Inflammatory macrophage (primary cell): ENCODE data around the gene TAS2R60.
"Not testable (repeated sequence)": the region's sequence is repeated elsewhere in the genome, so short reads cannot be mapped to it uniquely, and the experiment has no call there.

Experiments
- DNase-seq, 2 donors: peaks; one replicate each; pipeline ENCODE4 v3.0.0-alpha.2; 2020 to 2022

The TAS2R60 gene

DNA sequence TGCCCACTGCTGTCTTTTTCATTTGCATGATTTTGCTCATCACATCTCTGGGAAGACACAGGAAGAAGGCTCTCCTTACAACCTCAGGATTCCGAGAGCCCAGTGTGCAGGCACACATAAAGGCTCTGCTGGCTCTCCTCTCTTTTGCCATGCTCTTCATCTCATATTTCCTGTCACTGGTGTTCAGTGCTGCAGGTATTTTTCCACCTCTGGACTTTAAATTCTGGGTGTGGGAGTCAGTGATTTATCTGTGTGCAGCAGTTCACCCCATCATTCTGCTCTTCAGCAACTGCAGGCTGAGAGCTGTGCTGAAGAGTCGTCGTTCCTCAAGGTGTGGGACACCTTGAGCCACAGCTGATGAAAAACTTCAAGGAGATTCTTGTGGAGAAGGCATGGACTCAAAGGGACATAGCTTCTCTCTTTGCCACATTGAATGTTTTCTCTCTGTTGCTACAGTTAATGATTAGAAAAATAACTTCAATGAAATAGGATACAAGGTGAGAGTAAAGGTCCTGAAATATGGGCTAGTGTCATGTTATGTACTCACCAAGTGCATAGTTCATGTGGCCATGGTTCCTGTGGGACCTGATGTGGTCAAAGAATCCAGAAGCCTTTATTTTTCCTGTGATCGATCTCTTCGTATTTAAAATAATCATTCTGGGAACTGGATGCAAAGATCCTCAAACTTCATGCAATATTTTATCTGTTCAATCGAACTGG, 970 bp downstream of the TAS2R60 start:
- DNase-seq = no peak

DNA sequence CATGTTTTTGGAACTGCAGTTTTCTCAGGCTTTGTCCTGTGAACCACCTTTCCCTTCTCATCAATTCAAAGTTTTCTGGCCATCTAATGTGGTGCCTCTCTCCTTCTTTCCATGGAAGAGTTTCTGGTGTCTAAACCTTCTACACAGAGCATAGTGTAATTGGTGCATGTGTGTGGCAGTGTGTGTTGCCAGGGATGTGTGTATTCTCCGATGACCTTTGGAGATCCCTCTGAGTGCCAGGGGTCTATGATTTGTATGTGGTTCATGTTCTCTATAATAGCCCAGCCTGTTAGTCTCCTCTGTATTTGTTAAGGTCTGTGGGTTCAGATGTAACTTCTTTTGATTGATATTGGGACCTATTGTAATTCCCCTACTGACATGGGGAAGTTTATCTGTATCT, 1.5 kb downstream of the TAS2R60 start:
- no peak for DNase-seq

DNA sequence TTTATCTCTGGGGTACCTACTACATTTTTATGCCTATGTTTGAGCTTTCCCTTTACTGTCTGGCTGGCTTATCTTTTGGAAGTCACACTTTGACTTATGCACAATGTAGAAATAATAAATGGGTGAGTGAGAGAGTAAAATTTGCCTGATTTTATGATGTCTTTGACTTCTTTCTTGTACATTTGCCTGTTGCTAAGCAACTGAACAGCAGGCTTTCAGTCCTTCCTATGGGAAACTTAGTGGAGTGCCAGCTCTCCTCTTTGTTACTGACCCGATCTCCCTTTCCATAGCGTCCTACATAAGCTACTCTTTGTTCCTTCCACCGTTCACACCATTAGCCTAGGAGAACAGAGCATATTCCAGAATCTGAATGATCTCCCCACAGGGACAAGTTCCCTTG, 4.2 kb downstream of the TAS2R60 start:
- no peak for DNase-seq

DNA sequence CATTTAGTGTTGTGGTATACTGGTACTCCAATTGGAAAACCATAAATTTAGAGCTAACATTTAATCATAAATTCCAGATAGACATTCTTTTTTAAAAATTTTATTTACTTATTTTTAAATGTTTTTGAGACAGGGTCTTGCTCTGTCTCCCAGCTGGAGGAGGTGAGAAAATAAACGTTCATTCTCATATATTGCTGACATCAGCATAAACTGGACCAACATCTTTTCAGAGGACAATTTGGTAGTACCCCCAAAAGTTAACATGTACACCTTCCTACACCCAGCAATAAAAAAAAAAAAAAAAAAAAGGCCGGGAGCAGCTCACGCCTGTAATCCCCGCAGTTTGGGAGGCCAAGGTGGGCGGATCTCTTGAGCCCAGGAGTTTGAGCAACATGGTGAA, 5.2 kb downstream of the TAS2R60 start:
- no peak for DNase-seq

DNA sequence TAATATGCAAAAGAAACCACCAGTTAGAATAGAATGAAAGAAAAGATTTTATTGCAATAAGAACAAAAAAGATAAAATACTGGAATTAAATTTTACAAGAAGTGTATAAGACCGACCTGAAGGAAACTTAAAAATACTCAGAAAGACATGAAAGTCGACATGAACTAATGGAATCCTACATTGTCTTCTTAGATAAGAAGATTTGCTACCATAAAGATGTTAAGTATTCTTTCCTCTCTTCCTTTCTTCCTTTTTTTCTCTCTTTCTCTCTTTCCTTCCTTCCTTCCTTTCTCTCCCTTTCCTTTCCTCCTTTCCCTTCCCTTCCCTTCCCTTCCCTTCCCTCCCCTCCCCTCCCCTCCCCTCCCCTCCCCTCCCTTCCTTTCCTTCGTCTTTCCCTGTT, 6.5 kb downstream of the TAS2R60 start:
- no peak for DNase-seq

DNA sequence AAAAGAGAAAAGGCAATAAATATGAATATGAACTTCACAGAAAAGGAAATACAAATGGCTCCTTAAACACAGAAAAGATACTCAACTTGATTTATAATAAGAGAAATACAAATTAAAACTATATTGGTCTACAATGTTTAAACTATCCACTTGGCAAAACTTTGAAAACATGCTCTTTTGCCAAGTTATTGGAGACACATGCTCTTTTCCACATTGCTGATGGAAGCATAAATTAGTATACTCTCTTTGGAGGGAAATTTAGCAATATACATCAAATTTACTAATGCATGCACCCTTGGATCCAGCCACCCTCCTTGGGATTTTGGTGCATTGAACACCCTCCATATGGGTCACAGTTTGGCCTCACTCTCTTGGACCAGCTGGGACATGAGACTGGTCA, 7.9 kb downstream of the TAS2R60 start:
- DNase-seq = no peak

DNA sequence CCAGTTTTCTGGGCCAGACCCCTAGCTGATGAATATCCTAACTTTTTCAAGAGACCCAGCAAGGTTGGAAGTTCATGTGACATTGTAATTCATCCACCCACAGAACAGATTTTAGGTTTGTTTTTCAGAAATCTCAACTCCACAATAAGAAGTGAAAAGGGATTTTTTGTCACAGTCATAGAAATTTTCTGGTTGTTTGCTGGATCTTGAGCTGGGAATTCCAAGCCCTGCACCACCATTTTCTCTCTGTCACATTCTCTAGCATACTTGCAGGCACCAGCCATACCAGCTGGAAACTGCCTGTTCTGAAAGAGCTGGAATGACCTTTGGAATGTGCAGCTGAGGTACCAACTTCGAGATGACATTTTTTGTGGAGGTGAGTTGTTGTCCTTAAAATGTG, 8.5 kb downstream of the TAS2R60 start:
- DNase-seq = no peak

DNA sequence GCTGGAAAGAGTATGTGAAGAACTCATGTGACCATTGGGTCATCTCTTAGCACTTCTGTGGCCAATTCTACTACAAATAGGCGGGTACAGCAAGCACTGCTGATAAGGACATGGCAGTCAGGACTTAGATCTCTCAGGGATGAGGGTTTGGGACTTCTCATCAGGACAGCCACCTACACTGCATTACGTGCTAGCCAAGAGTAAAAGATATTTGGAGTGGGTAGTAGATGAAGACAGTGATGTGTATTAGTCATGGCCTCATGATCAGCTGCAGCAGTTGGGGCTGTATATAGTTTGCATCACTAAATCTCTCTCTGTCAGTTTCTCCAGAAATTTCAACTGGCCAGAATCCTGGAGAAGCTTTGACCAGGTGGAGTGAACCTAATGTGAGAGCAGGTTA, 9.2 kb downstream of the TAS2R60 start:
- DNase-seq = peak; percentile 82 to 93

DNA sequence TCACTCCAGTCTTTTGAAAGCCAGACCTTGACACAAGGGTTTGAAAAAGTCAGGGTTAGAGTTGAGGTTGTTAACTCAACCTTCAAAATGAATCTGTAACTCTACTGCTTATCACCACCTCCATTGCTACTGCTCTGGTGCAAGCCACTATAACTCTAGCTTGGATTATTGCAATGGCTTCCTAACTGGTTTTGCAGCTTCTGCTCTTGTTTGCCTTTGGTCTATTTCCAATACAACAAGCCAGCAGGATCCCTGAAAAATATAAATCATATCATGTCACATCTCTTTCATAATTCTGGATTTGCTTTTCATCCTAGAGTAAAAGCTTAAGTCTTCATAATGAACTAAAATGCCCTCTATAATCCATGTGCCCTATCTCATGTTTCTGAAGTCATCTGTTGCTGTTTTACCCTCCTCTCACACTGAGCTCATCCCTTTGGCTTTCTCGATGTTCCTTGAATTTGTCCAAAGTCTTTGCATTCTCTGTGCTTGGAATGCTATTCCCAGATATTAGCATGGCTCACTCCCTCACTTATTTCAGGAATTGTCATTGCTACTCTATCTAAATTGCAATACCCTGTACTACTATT, 10.9 kb downstream of the TAS2R60 start:
- no peak for DNase-seq

DNA sequence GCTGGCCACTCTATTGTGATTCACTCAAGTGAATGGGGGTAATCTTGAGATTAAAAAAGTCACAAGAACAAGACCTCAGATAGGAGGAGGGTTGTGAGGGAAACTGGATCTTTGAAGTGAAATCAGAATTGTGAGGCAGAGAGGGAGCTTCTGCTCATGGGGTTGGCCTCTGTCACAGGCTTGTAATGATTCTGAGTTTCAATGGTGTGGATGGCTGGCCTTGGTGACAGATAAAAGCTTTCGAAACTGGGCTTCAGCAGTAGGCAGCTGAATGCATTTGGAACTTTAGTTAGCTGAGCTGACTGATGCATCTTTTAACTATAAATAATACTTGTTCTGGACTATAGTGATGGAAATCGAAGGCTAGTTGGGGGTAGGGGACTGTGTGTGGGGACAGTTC, 12.2 kb downstream of the TAS2R60 start:
- peak; percentile 13 to 47 for DNase-seq

DNA sequence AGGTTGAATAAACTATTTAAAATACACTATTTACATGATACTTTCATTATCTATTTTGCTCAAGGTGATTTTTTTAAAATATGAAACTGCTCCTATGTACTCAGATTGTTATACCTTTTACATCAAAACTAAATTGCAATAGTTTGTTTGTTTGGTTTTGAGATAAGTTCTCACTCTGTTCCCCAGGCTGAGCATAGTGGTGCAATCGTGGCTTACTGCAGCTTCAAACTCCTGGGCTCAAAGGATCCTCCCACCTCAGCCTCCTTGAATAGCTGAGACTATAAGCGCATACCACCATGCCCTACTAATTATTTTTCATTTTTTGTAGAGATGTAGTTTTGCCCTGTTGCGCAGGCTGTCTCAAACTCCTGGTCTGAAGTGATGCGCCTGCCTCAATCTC, 12.7 kb downstream of the TAS2R60 start:
- peak in 1 of 2 donors; percentile 13 for DNase-seq

DNA sequence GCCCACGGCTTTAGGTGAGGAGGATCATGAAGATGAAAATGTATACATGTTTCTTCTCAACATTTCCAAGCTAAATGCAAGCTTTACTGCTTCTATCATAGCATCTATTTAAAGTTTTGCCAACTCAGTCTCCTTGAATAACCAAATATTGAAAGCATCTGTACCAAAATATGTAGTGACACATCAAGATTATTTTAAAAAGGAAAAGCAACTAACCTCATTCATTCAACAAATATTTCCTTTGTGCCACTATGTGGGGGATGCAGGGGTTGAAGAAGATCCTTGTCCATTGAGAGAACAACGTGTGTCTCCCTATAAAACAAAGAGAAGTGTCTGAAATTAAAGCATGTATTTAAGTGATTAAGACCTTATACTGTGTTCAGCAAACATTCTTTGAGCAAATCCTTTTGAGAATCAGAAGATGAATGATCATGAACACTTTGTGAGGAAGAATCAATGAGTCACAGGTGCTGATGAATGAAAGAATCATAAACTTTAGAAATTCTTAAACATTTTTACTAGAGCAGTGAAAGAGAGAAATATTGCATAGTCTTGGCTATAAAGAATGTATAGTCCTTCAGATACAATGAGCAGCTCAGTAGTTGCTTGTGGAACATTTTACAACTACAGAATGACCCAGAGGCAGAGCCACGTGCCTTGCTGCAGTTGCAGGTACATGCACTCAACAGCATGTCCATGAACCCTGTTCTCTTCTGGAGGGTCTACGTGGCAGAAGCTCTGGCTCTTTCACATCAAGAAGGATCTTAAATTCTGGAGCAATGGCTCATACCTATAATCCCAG, 13.9 kb downstream of the TAS2R60 start:
- no peak for DNase-seq

DNA sequence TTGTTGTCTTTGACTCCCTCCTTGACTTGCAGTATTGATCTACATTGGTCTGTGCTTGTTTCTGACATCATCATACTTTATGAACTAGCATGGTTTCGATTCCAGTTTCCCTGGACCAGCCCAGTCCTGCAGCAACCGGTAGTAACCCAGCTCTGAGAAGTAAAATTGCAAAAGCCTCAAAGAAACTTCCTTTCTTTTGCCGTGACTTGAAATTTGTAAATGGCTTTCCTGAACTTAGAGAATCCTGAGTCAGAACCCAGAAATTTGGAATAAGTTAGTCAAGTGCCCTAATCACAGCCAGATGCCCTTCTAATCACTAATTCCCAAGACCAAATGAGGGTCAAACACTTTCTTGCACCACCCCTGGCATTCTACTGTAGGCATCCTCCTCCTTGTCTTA, 15.0 kb downstream of the TAS2R60 start:
- peak; percentile 72 to 79 for DNase-seq

DNA sequence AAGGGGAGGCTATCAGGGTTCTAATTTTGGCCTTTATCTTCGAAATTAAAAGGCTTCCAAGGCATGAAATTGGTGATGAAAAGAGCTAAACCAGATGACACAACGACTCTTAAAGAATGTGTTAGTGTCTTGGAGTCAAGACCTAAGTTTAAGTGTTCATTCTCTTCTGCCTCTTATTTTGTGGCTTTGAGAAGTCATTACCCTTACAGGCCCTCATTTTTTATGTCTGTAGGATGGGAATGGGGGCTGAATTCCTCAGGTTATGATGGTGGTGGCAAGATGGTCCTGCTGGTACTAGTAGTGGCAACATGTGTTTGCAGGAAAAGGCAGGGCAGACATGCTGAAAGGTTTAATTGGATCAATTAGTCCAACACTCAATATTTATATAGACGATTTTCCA, 15.4 kb downstream of the TAS2R60 start:
- DNase-seq = no peak

DNA sequence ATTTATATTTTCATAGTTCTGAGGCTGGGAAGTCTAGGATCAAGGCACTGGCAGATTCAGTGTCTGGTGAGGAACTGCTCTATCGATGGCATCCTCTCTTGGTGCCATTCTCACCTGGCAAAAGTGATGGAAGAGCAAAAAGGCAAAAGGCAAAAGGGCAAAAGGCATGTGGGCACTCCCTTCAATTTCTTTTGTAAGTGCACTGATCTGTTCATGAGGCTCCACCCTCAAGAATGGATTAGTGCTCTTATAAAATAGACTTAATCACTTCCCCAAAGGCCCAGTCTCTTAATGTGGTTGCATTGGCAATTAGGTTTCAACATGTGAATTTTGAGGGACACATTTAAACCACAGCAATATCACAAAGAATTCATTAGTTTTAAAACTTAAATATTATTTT, 16.1 kb downstream of the TAS2R60 start:
- DNase-seq = no peak

DNA sequence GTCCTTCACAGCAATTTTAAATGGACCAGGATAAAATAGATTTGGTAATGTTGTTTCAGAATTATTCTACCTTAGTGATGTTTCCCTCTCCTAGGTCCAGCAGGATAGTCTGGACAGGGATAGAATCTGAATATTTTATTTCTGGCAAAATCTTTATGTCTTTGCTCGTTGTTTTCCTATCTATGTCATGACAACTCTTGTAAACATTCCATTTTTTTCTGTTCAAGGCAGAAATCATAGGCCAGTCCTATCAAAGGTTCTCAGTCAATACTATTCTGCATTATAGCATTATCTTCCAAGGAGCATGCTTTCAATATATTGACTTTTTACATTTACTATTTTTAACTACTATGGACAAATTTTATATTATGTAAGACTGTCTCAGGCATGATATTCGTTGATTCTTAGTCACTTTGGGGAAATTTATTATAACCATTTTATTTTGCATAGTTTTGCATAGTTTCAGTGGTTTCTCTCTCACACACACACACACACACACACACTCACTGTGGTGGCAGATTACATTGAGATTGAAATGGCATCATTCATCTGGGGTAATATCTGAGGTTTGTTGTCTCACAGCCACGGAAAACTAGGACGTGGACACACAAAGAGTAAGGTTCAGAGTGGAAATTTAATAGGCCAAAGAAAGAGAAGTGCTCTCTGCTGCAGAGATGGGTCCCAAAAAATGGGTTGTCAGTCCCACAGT, 17.2 kb downstream of the TAS2R60 start:
- DNase-seq = no peak

DNA sequence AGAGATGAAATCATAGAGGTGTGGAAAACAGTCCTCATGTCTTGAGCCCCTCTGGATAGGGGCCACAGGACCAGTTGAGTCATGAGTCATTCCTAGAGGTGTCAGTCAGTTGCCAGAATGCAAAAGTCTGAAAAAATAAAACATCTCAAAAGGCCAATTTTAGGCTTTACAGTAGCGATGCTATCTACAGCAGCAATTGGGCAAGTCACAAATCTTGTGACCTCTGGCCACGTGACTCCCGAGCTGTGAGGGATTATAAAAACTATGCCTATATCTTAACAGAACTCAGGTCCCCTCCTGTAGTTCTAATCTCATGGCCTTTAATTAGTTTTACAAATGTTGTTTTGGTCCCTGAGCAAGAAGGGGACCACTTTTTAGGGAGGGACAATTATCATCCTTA, 18.8 kb downstream of the TAS2R60 start:
- DNase-seq = peak; percentile 22 to 56

DNA sequence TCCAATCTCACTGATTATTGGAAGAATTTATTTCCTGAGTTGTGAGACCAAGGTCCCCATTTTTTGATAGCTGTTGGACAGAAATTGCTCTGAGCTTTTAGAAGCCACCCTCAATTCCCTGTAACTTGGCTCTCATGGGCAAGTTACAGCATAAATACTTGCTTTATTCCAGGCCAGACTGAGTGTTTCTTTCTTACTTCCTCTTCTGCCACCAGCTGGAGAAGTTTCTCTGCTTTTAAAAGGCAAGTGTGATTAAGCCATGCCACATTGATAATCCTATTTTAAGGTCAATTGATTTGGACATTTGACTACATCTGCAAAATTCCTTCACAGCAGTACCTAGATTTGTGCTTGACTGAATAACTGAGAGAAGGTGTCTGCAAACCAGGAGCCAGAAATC, 20.3 kb downstream of the TAS2R60 start:
- peak; percentile 47 to 49 for DNase-seq

DNA sequence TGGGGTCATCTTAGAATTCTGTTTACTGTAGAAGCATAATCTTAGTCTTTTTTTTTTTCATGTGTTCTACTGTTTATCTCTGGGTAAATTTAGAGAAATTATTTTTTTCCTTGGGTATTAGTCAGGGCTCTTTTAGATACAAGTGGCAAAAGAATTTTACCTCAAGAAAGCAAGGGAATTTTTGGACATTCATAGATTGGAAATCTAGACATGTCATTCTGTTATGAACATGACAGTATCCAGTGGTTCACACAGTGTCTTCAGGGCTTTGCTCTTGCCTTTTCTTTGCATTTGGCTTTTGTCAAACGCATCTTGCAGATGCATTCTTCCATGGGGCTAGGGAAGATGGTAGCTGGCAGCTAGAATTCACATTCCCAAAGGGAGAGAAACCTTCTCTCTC, 20.7 kb downstream of the TAS2R60 start:
- no peak for DNase-seq

DNA sequence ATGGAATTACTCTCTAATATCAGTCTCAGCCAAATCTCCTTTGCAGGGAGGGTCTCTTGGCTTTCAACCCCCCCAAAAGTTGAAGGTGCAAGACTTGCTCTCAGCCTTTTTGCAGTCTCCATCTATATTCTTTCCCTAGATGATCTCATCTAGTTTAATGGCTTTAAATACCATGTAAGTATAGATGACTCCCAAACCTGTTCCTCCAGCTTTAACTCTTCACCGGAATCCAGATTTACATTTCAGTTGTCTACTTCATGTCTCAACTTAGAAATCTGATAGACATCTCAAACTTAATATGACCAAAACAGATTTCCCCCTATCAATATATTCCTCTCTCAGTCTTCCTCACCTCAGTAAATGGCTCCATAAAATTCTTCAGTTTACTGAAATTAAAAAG, 24.5 kb downstream of the TAS2R60 start:
- no peak for DNase-seq

DNA sequence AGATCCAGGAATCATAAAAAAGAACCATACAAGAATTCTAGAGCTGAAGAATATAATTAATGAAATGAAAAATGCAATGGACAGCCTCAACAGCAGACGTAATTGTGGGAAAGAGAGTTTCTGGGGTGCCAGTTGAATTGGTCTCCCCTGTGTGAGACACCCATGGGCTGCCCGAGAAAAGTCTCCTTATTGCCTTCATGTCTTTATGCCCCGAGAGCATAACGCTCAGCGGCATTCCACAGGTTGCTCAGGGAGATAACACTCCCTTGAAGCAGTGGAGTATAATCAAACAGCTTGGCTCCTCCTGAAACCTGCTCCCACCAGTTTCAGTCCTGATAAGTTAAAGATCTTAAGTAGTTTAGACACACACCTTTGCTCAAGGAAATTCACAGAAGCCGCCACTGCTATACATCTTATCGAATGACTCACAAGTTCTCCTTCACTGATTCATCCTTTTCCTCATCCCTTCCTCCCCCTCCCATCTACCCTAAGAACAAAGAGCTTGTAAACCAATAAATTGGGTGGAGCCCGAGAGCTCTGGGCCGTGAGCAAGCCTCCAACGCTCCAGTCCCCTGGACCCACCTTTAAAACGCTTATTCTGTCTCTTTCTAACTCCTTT, 28.9 kb downstream of the TAS2R60 start:
- DNase-seq = not testable (repeated sequence)

DNA sequence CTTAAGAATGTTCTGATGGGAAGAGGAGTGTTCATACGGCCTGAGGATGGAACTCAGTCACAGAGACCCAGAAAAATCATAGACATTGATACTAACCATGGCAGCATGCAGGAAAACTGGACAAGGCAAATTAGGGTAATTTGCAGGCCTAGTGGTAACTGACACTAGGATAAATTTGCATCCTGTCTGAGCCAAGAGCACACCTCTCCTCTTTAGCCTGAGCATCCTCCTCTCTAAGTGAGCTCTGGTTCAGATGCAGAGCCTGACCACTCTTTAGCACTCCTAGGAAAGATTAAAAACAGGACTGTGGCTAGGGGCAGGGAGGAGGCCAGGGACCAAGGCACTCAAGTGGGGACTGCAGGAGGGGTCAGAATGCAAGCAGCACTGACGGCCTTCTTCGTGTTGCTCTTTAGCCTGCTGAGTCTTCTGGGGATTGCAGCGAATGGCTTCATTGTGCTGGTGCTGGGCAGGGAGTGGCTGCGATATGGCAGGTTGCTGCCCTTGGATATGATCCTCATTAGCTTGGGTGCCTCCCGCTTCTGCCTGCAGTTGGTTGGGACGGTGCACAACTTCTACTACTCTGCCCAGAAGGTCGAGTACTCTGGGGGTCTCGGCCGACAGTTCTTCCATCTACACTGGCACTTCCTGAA, 34.4 kb downstream of the TAS2R60 start, which contains the start of gene TAS2R41:
Gene TAS2R41 (plus strand): TSS at position 373 of the 650 bp plus-strand sequence. CDS start 0 bp downstream, at position 373.
- no peak for DNase-seq
